Parathyroid adenoma (tissue), 2 donors: ENCODE data around the gene NCKAP5.

Experiments
- H2AFZ ChIP-seq: fragments of 300-600 bp; sonication (generic); one replicate; pipeline ENCODE4 v1.7.0; 2017; ENCODE audit warnings: antibody characterized with exemption, mild to moderate bottlenecking
- H3K27ac ChIP-seq: fragments of 300-600 bp; sonication (generic); one replicate; pipeline ENCODE4 v1.7.0; 2017
- H3K27me3 ChIP-seq: fragments of 300-600 bp; sonication (generic); one replicate; pipeline ENCODE4 v1.7.0; 2017; ENCODE audit warnings: low read length; ENCODE audit not compliant: control insufficient read depth, insufficient read depth
- H3K36me3 ChIP-seq: fragments of 300-600 bp; sonication (generic); one replicate; pipeline ENCODE4 v1.7.0; 2017; ENCODE audit warnings: low read length; ENCODE audit not compliant: control insufficient read depth, insufficient read depth
- H3K4me1 ChIP-seq: fragments of 300-600 bp; sonication (generic); one replicate; pipeline ENCODE4 v1.7.0; 2017; ENCODE audit warnings: control low read depth
- H3K4me2 ChIP-seq: fragments of 300-600 bp; sonication (generic); one replicate; pipeline ENCODE4 v1.7.0; 2017; ENCODE audit warnings: low read length
- H3K4me3 ChIP-seq: fragments of 300-600 bp; sonication (generic); one replicate; pipeline ENCODE4 v1.7.0; 2017; ENCODE audit warnings: low read depth, low read length
- H3K79me2 ChIP-seq: fragments of 300-600 bp; sonication (generic); one replicate; pipeline ENCODE4 v1.7.0; 2017; ENCODE audit warnings: control low read depth
- H3K9ac ChIP-seq: fragments of 300-600 bp; sonication (generic); one replicate; pipeline ENCODE4 v1.7.0; 2017; ENCODE audit warnings: mild to moderate bottlenecking
- H3K9me3 ChIP-seq: fragments of 300-600 bp; sonication (generic); one replicate; pipeline ENCODE4 v1.7.0; 2017; ENCODE audit warnings: low read length; ENCODE audit not compliant: control insufficient read depth
- TF ChIP-seq, protein P1 (sequence below): fragments of 300-600 bp; sonication (generic); IDR thresholded peaks from one replicate; pipeline ENCODE4 v1.7.0; 2017; ENCODE audit warnings: antibody characterized with exemption, mild to moderate bottlenecking
- donor health status: primary hyperparathyroidism.

NCKAP5 gene

DNA sequence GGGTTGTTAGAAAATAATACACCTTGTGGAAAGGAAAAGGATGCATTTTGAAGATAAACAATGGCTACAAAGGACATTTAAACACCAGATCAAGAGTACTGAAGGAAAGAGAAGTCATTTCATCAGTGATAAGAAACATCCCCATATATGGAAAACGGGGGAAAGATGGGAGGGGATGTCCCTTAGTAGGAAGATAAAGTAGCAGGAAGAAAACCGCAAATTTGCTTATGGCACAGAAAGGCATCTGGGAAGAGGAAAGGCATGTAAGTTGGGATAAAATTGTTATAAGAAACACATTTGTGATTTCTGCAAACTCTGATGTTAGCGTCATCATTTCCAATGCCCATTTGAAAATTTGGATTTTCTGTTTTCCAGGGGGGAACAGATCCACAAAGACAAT lies 887.7 kb downstream of the NCKAP5 start:
- H3K9me3 ChIP-seq = no peaks in the 10 kb centered on the region
- H3K79me2 ChIP-seq = no peaks in the 10 kb centered on the region
- TF ChIP-seq, protein P1, sequence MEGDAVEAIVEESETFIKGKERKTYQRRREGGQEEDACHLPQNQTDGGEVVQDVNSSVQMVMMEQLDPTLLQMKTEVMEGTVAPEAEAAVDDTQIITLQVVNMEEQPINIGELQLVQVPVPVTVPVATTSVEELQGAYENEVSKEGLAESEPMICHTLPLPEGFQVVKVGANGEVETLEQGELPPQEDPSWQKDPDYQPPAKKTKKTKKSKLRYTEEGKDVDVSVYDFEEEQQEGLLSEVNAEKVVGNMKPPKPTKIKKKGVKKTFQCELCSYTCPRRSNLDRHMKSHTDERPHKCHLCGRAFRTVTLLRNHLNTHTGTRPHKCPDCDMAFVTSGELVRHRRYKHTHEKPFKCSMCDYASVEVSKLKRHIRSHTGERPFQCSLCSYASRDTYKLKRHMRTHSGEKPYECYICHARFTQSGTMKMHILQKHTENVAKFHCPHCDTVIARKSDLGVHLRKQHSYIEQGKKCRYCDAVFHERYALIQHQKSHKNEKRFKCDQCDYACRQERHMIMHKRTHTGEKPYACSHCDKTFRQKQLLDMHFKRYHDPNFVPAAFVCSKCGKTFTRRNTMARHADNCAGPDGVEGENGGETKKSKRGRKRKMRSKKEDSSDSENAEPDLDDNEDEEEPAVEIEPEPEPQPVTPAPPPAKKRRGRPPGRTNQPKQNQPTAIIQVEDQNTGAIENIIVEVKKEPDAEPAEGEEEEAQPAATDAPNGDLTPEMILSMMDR = no peak
- H3K4me1 ChIP-seq = no peaks in the 10 kb centered on the region
- H3K9ac ChIP-seq = no peak overlapping the region
- no peak overlapping the region for H2AFZ ChIP-seq
- H3K4me2 ChIP-seq = no peak overlapping the region
- H3K4me3 ChIP-seq = no peak overlapping the region
- no peaks in the 10 kb centered on the region for H3K27me3 ChIP-seq
- no peak overlapping the region for H3K27ac ChIP-seq
- H3K36me3 ChIP-seq = no peaks in the 10 kb centered on the region

DNA sequence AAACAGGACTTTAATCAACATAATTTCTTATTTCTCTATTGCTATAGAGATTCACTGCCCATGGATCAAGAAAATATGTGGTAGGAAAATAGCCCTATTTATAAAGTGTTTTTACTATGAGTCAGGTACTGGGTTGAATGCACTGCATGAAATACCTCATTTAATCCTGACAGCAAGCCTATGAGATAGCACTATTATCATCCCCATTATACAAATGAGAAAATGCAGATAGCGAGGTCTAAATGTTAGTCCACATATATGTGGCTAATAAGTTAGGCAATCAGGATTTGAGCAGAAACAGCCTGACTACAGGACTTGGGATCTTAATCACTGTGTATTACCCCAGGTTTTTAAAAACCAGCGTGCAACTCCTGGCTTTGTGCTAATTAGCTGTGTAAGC lies 889.8 kb downstream of the NCKAP5 start:
- H3K9ac ChIP-seq = no peak overlapping the region
- H3K27ac ChIP-seq = no peak overlapping the region
- H3K9me3 ChIP-seq = no peaks in the 10 kb centered on the region
- no peaks in the 10 kb centered on the region for H3K27me3 ChIP-seq
- H3K4me2 ChIP-seq = no peak overlapping the region
- H3K79me2 ChIP-seq = no peaks in the 10 kb centered on the region
- H3K36me3 ChIP-seq = no peaks in the 10 kb centered on the region
- H2AFZ ChIP-seq = no peak overlapping the region
- no peaks in the 10 kb centered on the region for H3K4me1 ChIP-seq
- TF ChIP-seq, protein P1 = no peak
- H3K4me3 ChIP-seq = no peak overlapping the region

DNA sequence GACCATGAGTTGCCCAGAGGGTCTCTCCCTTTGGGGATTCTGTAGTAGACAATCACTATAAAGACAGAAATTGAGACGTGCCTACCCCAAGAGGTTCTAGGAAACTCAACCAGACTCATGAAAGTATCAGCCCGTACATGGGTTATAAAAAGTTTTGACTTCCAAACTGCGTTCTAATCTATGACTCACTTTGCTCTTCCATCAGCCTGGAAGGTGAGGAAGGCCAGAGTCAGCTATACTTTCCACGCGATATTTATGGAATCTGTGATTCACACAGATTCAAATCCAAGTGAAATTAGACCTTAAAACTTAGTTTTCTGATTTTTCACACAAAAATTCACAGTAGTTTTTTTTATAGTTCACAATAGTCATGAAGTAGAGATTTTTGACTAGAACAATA lies 890.6 kb downstream of the NCKAP5 start:
- TF ChIP-seq, protein P1 = no peak
- H3K36me3 ChIP-seq = no peaks in the 10 kb centered on the region
- no peak overlapping the region for H2AFZ ChIP-seq
- no peaks in the 10 kb centered on the region for H3K27me3 ChIP-seq
- H3K9me3 ChIP-seq = no peaks in the 10 kb centered on the region
- H3K4me1 ChIP-seq = no peaks in the 10 kb centered on the region
- no peak overlapping the region for H3K4me2 ChIP-seq
- no peak overlapping the region for H3K4me3 ChIP-seq
- H3K79me2 ChIP-seq = no peaks in the 10 kb centered on the region
- no peak overlapping the region for H3K9ac ChIP-seq
- no peak overlapping the region for H3K27ac ChIP-seq

DNA sequence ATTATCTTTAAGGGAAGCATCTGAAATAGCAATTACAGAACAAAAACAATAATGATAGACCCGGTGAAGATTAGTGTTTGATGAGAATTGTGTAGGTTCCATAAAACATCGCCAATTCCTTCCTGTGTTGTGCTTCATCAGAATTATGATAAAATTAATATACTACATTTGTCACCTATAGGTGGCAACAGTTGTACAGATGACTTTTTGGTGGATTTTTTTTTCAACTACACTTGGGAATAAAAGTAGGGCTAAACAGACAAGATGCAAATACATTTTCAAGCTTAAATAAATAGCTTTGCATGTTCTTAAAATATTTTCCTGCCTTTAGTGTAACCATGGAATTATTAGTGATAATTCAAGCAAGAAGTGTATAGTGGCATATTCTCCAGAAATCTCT lies 891.3 kb downstream of the NCKAP5 start:
- H3K27ac ChIP-seq = no peak overlapping the region
- H3K36me3 ChIP-seq = no peaks in the 10 kb centered on the region
- no peak overlapping the region for H3K4me2 ChIP-seq
- H3K27me3 ChIP-seq = no peaks in the 10 kb centered on the region
- no peaks in the 10 kb centered on the region for H3K4me1 ChIP-seq
- no peaks in the 10 kb centered on the region for H3K79me2 ChIP-seq
- H2AFZ ChIP-seq = no peak overlapping the region
- H3K9me3 ChIP-seq = no peaks in the 10 kb centered on the region
- TF ChIP-seq, protein P1 = no peak
- no peak overlapping the region for H3K9ac ChIP-seq
- H3K4me3 ChIP-seq = no peak overlapping the region

DNA sequence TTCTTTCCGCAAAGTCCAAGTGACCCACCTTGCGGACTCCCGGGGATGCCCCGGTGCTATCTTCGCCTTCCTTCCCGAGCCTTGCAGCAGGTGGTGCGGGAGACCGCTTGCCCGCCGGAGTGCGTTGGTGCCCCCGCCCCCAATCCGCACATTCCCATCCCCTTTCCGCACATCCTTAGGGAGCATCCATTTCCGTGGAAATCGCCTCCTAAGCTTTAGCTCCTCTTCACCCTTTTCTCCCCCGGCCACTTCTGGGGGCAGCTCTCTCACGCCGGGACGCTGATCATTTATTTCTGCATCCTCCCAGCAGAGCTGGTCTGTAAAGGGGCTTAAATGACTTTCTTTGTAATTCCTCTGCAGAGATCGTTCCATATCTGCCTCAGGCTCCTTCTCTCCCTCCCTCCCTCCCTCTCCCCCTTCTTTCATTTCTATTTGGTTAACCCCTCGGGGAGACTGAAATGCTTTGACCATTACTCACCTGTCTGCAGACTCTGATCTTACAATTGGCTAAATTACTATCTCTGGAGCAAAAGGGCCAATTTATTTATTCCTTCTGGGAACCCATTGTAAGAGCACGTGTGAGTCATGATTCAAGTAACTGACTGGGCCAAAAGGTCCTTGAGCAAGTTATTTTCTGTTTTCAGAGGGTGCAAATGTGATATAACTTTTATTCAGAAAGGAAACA lies 897.0 kb downstream of the NCKAP5 start:
- H3K9ac ChIP-seq = no peak overlapping the region
- H3K4me2 ChIP-seq = peak overlapping the region; percentile 89
- H3K79me2 ChIP-seq = no peaks in the 10 kb centered on the region
- no peak overlapping the region for H3K4me3 ChIP-seq
- no peaks in the 10 kb centered on the region for H3K4me1 ChIP-seq
- TF ChIP-seq, protein P1 = no peak
- no peaks in the 10 kb centered on the region for H3K36me3 ChIP-seq
- H3K27ac ChIP-seq = no peak overlapping the region
- no peaks in the 10 kb centered on the region for H3K27me3 ChIP-seq
- no peak overlapping the region for H2AFZ ChIP-seq
- no peaks in the 10 kb centered on the region for H3K9me3 ChIP-seq
